Endothelial cell of umbilical vein (primary cell): Measurements from ENCODE around the gene DNAJA4.

Source experiments
- CTCF ChIP-seq, 2 donors: IDR thresholded peaks; 1 replicate in 1 of 2; 2 replicates in 1 of 2; pipeline ENCODE4 v1.5.1; 2011; ENCODE audit warnings: low read length in 2 of 2, mild to moderate bottlenecking in 2 of 2, moderate library complexity in 2 of 2, control low read depth in 1 of 2, inconsistent platforms in 1 of 2, low read depth in 1 of 2; ENCODE audit not compliant: insufficient read depth in 1 of 2; ENCODE audit errors: extremely low read depth in 1 of 2
- EZH2 ChIP-seq: IDR thresholded peaks from 2 replicates; pipeline ENCODE4 v1.6.1; 2012; ENCODE audit warnings: borderline replicate concordance, low read depth, mild to moderate bottlenecking, moderate library complexity, low read length, inconsistent platforms; ENCODE audit not compliant: severe bottlenecking
- MYC ChIP-seq: IDR thresholded peaks from one replicate; pipeline ENCODE4 v1.6.1; 2011; ENCODE audit warnings: mild to moderate bottlenecking, low read depth, low read length
- POLR2A ChIP-seq: IDR thresholded peaks from 2 replicates; pipeline ENCODE4 v1.6.1; 2012; ENCODE audit warnings: low read depth, mild to moderate bottlenecking, control low read depth, low read length
- TF ChIP-seq, protein P1 (sequence below): IDR thresholded peaks from 2 replicates; pipeline ENCODE4 v1.6.1; 2011; ENCODE audit not compliant: insufficient read depth, insufficient read length

- TF ChIP-seq CTCF (IDR thresholded peaks at IDR 0.05; ENCODE audit: extremely low read depth in 1 of 2, insufficient read depth in 1 of 2, low read depth in 1 of 2, low read length in 2 of 2), result no peak
- TF ChIP-seq, protein P1, sequence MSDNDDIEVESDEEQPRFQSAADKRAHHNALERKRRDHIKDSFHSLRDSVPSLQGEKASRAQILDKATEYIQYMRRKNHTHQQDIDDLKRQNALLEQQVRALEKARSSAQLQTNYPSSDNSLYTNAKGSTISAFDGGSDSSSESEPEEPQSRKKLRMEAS, result no peak
- no peak for TF ChIP-seq EZH2
- TF ChIP-seq POLR2A, result no peak
- TF ChIP-seq MYC, result no peak
Observed at GRCh38 chr15:78256044-78256437, 8.3 kb upstream of the DNAJA4 start.
